NCI-H128 (cell line): ENCODE results near the gene FLNB.
A peak's percentile ranks its signal among the peaks of the same experiment; 100 is the strongest.

Experiments used
- DNase-seq: peaks from one replicate; lab custom pipeline; 2025; ENCODE audit not compliant: unreplicated experiment; lab: John Stamatoyannopoulos, UW

The FLNB gene

GRCh38 chr3:58177747-58178527 lies 169.7 kb downstream of the FLNB start:
- DNase-seq, result peak; percentile 40

GRCh38 chr3:58178528-58179234 lies 170.5 kb downstream of the FLNB start:
- DNase-seq, result no peak

GRCh38 chr3:58179235-58180098 lies 171.2 kb downstream of the FLNB start:
- DNase-seq, result no peak

GRCh38 chr3:58180099-58180880 lies 172.1 kb downstream of the FLNB start:
- no peak for DNase-seq

GRCh38 chr3:58180940-58181587 lies 172.8 kb downstream of the FLNB start:
- no peak for DNase-seq

GRCh38 chr3:58183221-58183620 lies 175.0 kb downstream of the FLNB start:
- DNase-seq, result no peak

GRCh38 chr3:58183891-58184290 lies 175.7 kb downstream of the FLNB start:
- DNase-seq, result no peak

- no peak for DNase-seq
Observed at GRCh38 chr3:58184309-58184981, 176.2 kb downstream of the FLNB start.

- DNase-seq, result no peak
Observed at GRCh38 chr3:58184982-58185360, 176.7 kb downstream of the FLNB start.

- no peak for DNase-seq
Observed at GRCh38 chr3:58188173-58188564, 179.9 kb downstream of the FLNB start.

- DNase-seq, result no peak
Observed at GRCh38 chr3:58188921-58189451, 180.8 kb downstream of the FLNB start.

- no peak for DNase-seq
Observed at GRCh38 chr3:58189691-58190090, 181.5 kb downstream of the FLNB start.

GRCh38 chr3:58190291-58190690 lies 182.1 kb downstream of the FLNB start:
- DNase-seq, result no peak

- DNase-seq, result no peak
Observed at GRCh38 chr3:58190882-58191281, 182.7 kb downstream of the FLNB start.

- DNase-seq, result no peak
Observed at GRCh38 chr3:58191361-58191991, 183.3 kb downstream of the FLNB start.

- DNase-seq, result no peak
Observed at GRCh38 chr3:58192069-58192468, 183.8 kb downstream of the FLNB start.

GRCh38 chr3:58193682-58194407 lies 185.6 kb downstream of the FLNB start:
- DNase-seq, result no peak

- DNase-seq, result no peak
Observed at GRCh38 chr3:58197588-58197987, 189.4 kb downstream of the FLNB start.
